A673 (cell line): ENCODE results near the gene LDLRAD3. TPM values are rescaled to one million over a fixed set of nuclear protein-coding genes. Genes with fewer than 3 reads are reported as not detected.

ENCODE experiments used
- BruUV-seq: library from RNA; stranded (reverse); fragments of 400-500 nt; replicated peaks from 2 replicates; lab custom pipeline; 2021; lab: Mats Ljungman, UMichigan
- CTCF ChIA-PET: fragments of 300-600 bp; sonication (Branson Sonifier 250); formaldehyde crosslinking; loops from one replicate; lab custom pipeline; 2022; ENCODE audit warnings: antibody characterized with exemption; lab: Charles Lee
- POLR2A ChIA-PET: fragments of 300-600 bp; sonication (Branson Sonifier 250); formaldehyde crosslinking; loops from one replicate; lab custom pipeline; 2022; ENCODE audit warnings: antibody characterized with exemption; ENCODE audit not compliant: low non-redundant PET; lab: Charles Lee
- DNase-seq: peaks from one replicate; pipeline ENCODE4 v3.0.0-alpha.2; 2015; ENCODE audit warnings: low spot score
- H3K27ac ChIP-seq: fragments of 200-600 bp; sonication (generic); 2 replicates; pipeline ENCODE4 v1.5.1; 2016; ENCODE audit warnings: mixed run types, low read depth, mild to moderate bottlenecking, mixed read lengths, antibody characterized with exemption, low read length; ENCODE audit not compliant: poor library complexity, severe bottlenecking
- H3K27me3 ChIP-seq: fragments of 200-600 bp; sonication (generic); replicated peaks from 2 replicates; pipeline ENCODE4 v1.6.1; 2017; ENCODE audit warnings: mixed run types, low read depth, mild to moderate bottlenecking, mixed read lengths, antibody characterized with exemption, low read length; ENCODE audit not compliant: insufficient read depth, poor library complexity
- H3K36me3 ChIP-seq: fragments of 200-600 bp; sonication (generic); 2 replicates; pipeline ENCODE4 v1.6.1; 2016; ENCODE audit warnings: mixed run types, mild to moderate bottlenecking, mixed read lengths, antibody characterized with exemption, low read length; ENCODE audit not compliant: insufficient read depth, poor library complexity, severe bottlenecking
- H3K4me1 ChIP-seq: fragments of 200-600 bp; sonication (generic); 2 replicates; pipeline ENCODE4 v1.6.1; 2017; ENCODE audit warnings: mixed run types, mild to moderate bottlenecking, mixed read lengths, antibody characterized with exemption, low read length; ENCODE audit not compliant: insufficient read depth, poor library complexity, severe bottlenecking
- H3K4me3 ChIP-seq: fragments of 200-600 bp; sonication (generic); 2 replicates; pipeline ENCODE4 v1.5.1; 2016; ENCODE audit warnings: low read depth, mixed run types, mild to moderate bottlenecking, mixed read lengths, low read length; ENCODE audit not compliant: poor library complexity, severe bottlenecking
- H3K9me3 ChIP-seq: fragments of 200-600 bp; sonication (generic); 2 replicates; pipeline ENCODE4 v1.6.1; 2016; ENCODE audit warnings: mixed run types, low read depth, mild to moderate bottlenecking, mixed read lengths, antibody characterized with exemption, low read length; ENCODE audit not compliant: poor library complexity, severe bottlenecking
- EZH2 ChIP-seq: fragments of 200-600 bp; sonication (generic); IDR thresholded peaks from 2 replicates; pipeline ENCODE4 v1.6.1; 2017; ENCODE audit warnings: borderline replicate concordance, low read depth, mild to moderate bottlenecking, mixed read lengths, antibody characterized with exemption, low read length; ENCODE audit not compliant: poor library complexity, severe bottlenecking
- intact Hi-C: fragments of 100-400 bp; cut with micrococcal nuclease; formaldehyde crosslinking; loops from one replicate; pipeline ENCODE4 v1.10.0; 2022; ENCODE audit not compliant: unreplicated experiment
- total RNA-seq: library from RNA; stranded (reverse); gene quantifications from 2 replicates; pipeline ENCODE4 v1.2.3, GENCODE V29; 2021
- TF ChIP-seq, protein P1 (sequence below): fragments of 300-800, 200-600 bp; sonication (generic); conservative IDR thresholded peaks from 2 replicates; pipeline ENCODE4 v1.5.1; 2017; ENCODE audit warnings: low read depth, mild to moderate bottlenecking, antibody characterized with exemption, low read length, moderate library complexity, mixed read lengths

The LDLRAD3 gene
- total RNA-seq, 1 experiment from 2014 or later: 13.1 TPM

DNA sequence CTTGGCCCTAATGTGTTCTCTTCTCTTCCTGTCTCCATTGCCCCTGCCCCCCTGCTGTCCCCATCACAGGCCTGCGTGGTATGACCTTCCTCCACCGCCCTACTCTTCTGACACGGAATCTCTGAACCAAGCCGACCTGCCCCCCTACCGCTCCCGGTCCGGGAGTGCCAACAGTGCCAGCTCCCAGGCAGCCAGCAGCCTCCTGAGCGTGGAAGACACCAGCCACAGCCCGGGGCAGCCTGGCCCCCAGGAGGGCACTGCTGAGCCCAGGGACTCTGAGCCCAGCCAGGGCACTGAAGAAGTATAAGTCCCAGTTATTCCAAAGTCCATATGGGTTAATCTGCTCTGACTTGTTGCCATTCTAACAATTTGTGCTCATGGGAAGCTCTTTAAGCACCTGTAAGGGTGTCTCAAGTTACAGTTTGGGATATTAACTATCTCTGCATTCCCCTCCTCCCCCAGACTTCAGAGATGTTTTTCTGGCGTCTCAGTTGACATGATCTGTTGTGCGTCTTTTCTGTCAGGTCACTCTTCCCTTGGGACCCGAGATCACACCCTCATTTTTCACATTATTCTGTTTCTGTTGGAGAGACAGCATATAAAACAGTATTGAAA lies 285.3 kb downstream of the LDLRAD3 start:
- H3K27ac ChIP-seq: no peak overlapping the region
- no peak overlapping the region for H3K4me3 ChIP-seq
- intact Hi-C loops: no loop called here
- ChIA-PET CTCF (no interaction called here), POLR2A (no interaction called here)
- TF ChIP-seq EZH2: no peak
- TF ChIP-seq, protein P1, sequence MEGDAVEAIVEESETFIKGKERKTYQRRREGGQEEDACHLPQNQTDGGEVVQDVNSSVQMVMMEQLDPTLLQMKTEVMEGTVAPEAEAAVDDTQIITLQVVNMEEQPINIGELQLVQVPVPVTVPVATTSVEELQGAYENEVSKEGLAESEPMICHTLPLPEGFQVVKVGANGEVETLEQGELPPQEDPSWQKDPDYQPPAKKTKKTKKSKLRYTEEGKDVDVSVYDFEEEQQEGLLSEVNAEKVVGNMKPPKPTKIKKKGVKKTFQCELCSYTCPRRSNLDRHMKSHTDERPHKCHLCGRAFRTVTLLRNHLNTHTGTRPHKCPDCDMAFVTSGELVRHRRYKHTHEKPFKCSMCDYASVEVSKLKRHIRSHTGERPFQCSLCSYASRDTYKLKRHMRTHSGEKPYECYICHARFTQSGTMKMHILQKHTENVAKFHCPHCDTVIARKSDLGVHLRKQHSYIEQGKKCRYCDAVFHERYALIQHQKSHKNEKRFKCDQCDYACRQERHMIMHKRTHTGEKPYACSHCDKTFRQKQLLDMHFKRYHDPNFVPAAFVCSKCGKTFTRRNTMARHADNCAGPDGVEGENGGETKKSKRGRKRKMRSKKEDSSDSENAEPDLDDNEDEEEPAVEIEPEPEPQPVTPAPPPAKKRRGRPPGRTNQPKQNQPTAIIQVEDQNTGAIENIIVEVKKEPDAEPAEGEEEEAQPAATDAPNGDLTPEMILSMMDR: no peak
- no peaks in the 10 kb centered on the region for H3K9me3 ChIP-seq
- no peak for DNase-seq
- peaks cover 15% of the 10 kb centered on the region for H3K4me1 ChIP-seq
- no peaks in the 10 kb centered on the region for H3K27me3 ChIP-seq
- no peaks in the 10 kb centered on the region for H3K36me3 ChIP-seq
- no TSS peak for BruUV-seq

DNA sequence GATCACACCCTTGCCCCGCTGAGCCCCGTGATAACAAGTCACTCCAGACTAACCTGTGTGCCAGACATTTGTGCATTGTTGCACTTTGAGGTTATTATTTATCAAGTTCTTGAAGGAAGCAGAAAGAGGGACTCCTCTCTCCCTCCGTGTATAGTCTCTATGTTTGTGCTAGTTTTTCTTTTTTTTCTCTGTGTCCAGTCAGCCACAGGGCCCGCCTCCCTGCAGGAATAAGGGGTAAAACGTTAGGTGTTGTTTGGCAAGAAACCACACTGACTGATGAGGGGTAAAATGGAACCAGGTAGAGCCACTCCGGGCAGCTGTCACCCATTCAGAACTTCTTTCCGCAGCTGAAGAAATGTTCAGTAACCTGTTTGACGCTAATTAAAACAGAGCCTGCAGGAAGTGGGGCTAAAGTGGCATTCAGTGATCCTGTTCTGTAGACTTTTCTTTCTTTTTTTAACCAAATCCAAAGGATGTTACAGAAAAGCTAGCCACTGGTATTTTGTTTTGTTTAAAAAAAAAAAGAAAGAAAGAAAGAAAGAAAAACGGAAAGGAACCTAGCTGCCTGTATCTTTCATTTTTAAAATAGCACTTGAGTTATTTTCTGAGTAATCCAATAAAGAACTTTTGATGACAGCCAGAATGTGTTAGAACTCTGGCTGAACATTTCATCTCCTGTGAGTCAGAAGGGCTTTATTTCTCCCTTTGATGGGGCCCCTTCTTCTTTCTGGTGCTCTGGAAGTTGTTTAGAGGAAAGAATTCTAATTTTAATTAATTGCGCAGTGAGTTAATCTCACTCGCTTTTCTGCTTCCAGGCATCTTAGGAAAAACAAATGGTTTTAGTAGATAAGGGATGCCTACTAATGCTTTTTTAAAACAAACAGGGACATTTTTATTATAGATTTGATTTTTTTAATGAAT lies 287.2 kb downstream of the LDLRAD3 start:
- Histone ChIP-seq H3K36me3 (no peaks in the 10 kb centered on the region), H3K4me1 (peaks cover 15% of the 10 kb centered on the region), H3K4me3 (no peak overlapping the region), H3K27ac (no peak overlapping the region), H3K27me3 (no peaks in the 10 kb centered on the region), H3K9me3 (no peaks in the 10 kb centered on the region)
- TF ChIP-seq, protein P1: no peak
- no peak for TF ChIP-seq EZH2
- intact Hi-C loops: no loop called here
- DNase-seq: peak; percentile 72
- POLR2A ChIA-PET: no interaction called here
- no TSS peak for BruUV-seq
- CTCF ChIA-PET: interaction anchor here (0.5 kb wide), 1 partner anchor 144 kb away, joined by 4 read pairs; no protein-coding TSS in a partner anchor

DNA sequence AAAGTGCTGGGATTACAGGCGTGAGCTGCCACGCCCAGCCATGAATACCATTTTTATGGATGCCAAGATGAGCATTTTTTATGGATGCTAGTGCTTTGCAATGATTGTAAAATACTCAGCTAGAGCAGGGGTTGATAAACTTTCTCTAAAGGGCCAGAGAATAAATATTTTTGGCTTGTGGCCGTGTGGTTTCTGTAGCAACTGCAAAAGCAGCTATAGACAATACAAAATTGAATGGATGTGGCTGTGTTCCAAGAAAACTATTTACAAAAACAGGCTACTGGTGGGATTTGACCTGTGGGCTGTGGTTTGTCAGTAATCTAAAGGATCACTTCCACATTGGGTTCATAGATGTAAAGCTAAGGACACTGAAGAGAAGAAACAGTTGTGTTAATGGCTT lies 289.3 kb downstream of the LDLRAD3 start:
- H3K27me3 ChIP-seq: no peaks in the 10 kb centered on the region
- H3K4me1 ChIP-seq: peaks cover 15% of the 10 kb centered on the region
- intact Hi-C loops: no loop called here
- ChIA-PET POLR2A (no interaction called here), CTCF (no interaction called here)
- no peak for TF ChIP-seq EZH2
- TF ChIP-seq, protein P1: no peak
- H3K36me3 ChIP-seq: no peaks in the 10 kb centered on the region
- no peak overlapping the region for H3K27ac ChIP-seq
- DNase-seq: no peak
- no TSS peak for BruUV-seq
- no peak overlapping the region for H3K4me3 ChIP-seq
- no peaks in the 10 kb centered on the region for H3K9me3 ChIP-seq
